Frontal cortex (tissue), 4 donors: ENCODE data around the gene MPLKIP. TPM values are rescaled to one million over a fixed set of nuclear protein-coding genes. Genes with fewer than 3 reads are reported as not detected.
"Not testable (repeated sequence)": the region's sequence is repeated elsewhere in the genome, so short reads cannot be mapped to it uniquely, and the experiment has no call there.

Experiments
- DNase-seq, 2 donors: peaks; one replicate each; pipeline ENCODE4 v3.0.0; 2012; ENCODE audit warnings: low spot score in 2 of 2
- FAIRE-seq: peaks from 2 replicates; lab custom pipeline; 2012; peaks lifted over from hg19 to GRCh38; lab: Jason Lieb, UNC
- total RNA-seq: library from RNA; depleted of rRNA; stranded (reverse); fragments of >200 nt; gene quantifications from one replicate; pipeline ENCODE4 v1.2.3, GENCODE V29; 2014
- donor health status: control.
- donor health status: control.
- donor health status: control.

Gene MPLKIP
- total RNA-seq: 6.9 TPM

- DNase-seq (peak; percentile 95 to 96), FAIRE-seq (no peak)
Observed at GRCh38 chr7:40134428-40135316, at the start of gene MPLKIP, which contains the start of gene SUGCT. Gene MPLKIP (minus strand): TSS chr7:40134622. CDS start chr7:40134567, 55 bp downstream. Gene SUGCT (plus strand): TSS chr7:40135005.

- FAIRE-seq: no peak
Observed at GRCh38 chr7:40182452-40182851, 48.0 kb upstream of the MPLKIP start.

DNA sequence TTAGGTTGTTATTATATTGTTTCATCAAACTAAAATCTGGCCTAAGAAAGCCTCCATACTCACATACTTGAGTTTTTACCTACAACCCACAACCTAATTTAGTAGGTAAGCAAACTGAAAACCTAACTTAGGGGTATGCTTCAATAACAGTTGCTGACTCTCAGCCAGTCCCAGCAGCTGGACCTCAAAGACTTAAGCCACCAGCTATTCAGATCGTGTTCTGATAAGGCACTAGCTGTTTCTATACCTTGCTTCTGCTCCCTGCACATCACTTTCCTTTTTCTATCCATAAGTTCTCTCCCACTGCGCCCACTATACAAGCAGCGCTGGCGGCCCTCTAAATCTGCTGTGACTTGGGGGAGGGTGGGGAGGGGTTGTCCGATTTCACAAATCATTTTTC is 42.6 kb upstream of the MPLKIP start:
- DNase-seq: no peak
- no peak for FAIRE-seq

More at GRCh38 chr7:40182452-40182851, 48.0 kb upstream of the MPLKIP start:
- DNase-seq: no peak

DNA sequence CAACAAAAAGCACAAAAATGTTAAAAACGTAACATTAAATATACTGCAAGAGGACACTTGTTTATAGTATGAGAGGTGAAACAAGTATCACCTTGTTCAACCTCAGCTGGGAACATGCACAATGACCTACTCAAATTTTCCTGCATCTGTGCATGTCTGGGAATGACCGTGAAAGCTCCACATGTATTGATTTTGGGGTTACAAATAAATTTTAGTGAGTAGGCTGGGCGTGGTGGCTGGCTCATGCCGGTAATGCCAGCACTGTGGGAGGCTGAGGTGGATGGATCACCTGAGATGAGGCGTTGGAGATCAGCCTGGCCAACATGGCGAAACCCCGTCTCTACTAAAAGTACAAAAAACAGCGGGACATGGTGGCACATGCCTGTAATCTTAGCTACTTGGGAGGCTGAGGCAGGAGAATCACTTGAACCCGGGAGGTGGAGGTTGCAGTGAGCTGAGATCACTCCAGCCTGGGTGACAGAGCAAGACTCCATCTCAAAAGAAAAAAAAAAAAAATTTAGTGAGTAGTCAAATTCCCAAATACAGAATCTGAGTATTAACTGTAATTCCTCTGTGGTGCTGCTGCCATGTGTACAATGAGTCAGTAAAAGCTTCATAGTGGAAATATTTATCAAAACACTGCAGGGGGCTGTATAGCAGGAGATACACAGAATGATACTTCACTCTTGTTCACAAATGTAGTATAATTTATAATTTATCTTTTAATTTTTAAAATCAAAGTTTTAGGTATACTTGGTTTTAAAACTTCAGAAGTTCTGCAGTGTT is 41.5 kb upstream of the MPLKIP start:
- no peak for FAIRE-seq
- DNase-seq: no peak

GRCh38 chr7:40175256-40175655 is 40.8 kb upstream of the MPLKIP start:
- DNase-seq, FAIRE-seq: not testable (repeated sequence)

GRCh38 chr7:40173121-40173520 is 38.7 kb upstream of the MPLKIP start:
- not testable (repeated sequence) for DNase-seq, FAIRE-seq

DNA sequence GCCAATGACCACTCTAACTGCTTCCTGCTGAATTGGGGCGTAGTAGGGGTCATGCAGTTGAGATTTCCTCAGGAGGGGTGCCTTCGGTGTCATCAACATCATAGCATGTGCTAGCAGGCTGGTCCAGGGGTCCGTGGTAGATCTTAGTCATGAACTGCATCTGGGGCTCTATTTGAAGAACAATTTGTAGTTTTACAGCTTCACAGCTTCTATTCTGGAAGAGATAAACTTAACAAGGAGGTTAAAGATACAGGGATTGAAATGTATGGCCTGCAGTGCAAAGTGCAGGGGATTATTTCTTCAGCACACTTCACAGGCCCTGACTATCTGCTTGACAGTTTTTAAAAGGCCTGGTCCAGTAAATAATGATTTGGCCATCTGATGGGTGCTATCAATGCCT is 33.8 kb upstream of the MPLKIP start:
- DNase-seq, FAIRE-seq: not testable (repeated sequence)

GRCh38 chr7:40167291-40167690 is 32.9 kb upstream of the MPLKIP start:
- no peak for FAIRE-seq
- no peak for DNase-seq

DNA sequence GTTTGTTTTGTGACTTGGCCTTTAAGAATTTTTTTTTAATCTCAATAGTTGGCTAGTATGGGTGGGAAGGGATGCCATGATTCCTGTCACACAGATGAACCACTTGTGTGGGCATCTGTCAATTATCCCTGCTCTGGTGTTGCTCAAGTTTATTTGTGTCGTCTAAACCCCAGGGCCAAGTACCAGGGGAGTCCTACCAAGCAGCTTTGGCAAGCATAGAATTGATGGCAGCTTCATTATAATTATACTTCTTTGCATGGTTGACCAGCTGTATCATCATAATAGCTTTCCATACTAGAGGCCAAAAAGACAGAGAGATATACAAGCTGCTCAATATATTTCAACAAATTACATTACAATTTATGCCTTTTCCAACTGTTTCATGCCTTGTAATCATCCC is 30.8 kb upstream of the MPLKIP start:
- DNase-seq: no peak
- no peak for FAIRE-seq

- FAIRE-seq (no peak), DNase-seq (no peak)
Observed at GRCh38 chr7:40162516-40162915, 28.1 kb upstream of the MPLKIP start.

GRCh38 chr7:40156988-40157387 is 22.6 kb upstream of the MPLKIP start:
- DNase-seq: no peak
- FAIRE-seq: no peak

GRCh38 chr7:40151504-40151903 is 17.1 kb upstream of the MPLKIP start:
- DNase-seq (no peak), FAIRE-seq (no peak)

GRCh38 chr7:40148671-40149070 is 14.2 kb upstream of the MPLKIP start:
- DNase-seq: no peak
- no peak for FAIRE-seq

GRCh38 chr7:40148247-40148580 is 13.8 kb upstream of the MPLKIP start:
- DNase-seq, FAIRE-seq: not testable (repeated sequence)

DNA sequence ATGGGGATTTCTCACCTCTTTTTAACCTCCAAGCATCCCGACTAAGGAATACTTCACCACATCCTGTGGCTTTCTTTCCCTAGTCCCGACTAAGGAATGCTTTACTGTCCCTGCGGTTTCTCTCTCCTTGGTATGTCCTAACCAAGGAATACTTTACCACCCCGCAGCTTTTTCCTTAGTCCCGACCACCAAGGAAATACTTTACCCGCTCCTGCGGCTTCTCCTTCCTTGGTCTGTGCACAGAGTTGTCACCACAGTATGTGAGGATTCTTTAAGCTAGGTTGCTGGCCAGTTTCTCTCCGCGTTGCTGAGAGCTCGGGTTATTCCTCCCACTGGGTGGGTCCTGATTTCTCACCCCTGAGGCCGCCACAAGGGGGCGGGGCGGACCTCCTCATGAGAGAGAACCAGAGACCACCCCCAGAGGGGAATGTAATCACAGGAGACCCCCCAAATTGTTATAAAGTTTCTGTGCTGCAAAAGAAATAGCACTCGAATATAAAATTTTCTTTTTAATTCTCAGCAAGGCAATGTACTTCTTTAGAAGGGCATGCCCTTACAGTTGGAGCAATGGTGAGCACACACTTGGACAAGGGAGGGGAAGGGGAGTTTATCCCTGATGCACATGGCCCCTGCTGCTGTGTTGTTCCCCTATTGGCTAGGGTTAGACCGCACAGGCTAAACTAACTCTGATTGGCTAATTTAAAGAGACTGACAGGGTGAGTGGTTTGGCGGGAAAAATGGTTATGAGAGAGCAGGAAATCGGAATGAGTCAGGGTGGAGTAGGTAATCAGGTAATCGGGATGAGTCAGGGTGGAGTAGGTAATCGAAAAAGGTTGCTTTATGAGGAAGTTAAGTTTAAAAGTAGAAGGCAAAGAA is 13.2 kb upstream of the MPLKIP start:
- DNase-seq (no peak), FAIRE-seq (no peak)

GRCh38 chr7:40145596-40146130 is 11.2 kb upstream of the MPLKIP start:
- DNase-seq, FAIRE-seq: not testable (repeated sequence)

DNA sequence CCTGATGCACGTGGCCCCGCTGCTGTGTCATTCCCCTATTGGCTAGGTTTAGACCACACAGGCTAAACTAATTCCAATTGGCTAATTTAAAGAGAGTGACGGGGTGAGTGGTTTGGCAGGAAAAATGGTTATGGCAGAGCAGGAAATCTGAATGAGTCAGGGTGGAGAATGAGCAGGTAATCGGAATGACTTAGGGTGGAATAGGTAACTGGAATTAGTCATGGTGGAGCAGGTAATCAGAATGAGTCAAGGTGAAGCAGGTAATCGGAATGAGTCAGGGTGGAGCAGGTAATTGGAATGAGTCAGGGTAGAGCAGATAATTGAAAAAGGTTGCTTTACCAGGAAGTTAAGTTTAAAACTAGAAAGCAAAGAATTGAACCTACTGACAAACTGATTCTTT is 7.5 kb upstream of the MPLKIP start:
- not testable (repeated sequence) for FAIRE-seq, DNase-seq

GRCh38 chr7:40139891-40140290 is 5.5 kb upstream of the MPLKIP start:
- DNase-seq, FAIRE-seq: not testable (repeated sequence)

GRCh38 chr7:40138973-40139372 is 4.6 kb upstream of the MPLKIP start:
- DNase-seq: no peak
- FAIRE-seq: no peak

DNA sequence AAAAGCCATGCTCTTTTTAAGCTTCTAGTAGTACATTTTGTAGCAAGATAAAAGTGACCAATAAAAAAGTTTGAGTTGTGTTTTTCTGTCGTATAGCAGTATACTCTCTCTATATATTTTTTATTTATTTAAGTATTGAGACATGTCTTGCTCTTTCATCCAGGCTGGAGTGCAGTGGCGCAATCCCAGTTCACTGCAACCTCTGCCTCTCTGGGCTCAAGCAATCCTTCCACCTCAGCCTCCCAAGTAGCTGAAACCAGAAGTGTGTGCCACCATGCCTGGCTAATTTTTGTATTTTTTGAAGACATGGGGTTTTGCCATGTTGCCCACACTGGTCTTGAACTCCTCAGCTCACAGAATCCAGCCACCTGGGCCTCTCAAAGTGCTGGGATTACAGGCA is 3.1 kb upstream of the MPLKIP start:
- FAIRE-seq: no peak
- DNase-seq: no peak
